PC-3 (cell line): ENCODE results near the gene TMEM167B. TPM values are rescaled to one million over a fixed set of nuclear protein-coding genes. Genes with fewer than 3 reads are reported as not detected.

Experiments
- ATAC-seq: fragments of 200-7000 bp; cut with Tn5 transposase; 2 replicates; pipeline ENCODE4 v1.9.1; 2020; ENCODE audit warnings: mild to moderate bottlenecking, moderate library complexity
- BruUV-seq: library from RNA; stranded (reverse); fragments of 400-500 nt; replicated peaks from 2 replicates; lab custom pipeline; 2021; lab: Mats Ljungman, UMichigan
- CTCF ChIA-PET: fragments of 300-600 bp; sonication (Branson Sonifier 250); formaldehyde crosslinking; loops from one replicate; lab custom pipeline; 2022; ENCODE audit warnings: antibody characterized with exemption; lab: Charles Lee
- POLR2A ChIA-PET: fragments of 300-600 bp; sonication (Branson Sonifier 250); formaldehyde crosslinking; loops from one replicate; lab custom pipeline; 2022; ENCODE audit warnings: antibody characterized with exemption; ENCODE audit not compliant: unreplicated experiment; lab: Charles Lee
- DNase-seq: peaks from one replicate; pipeline ENCODE4 v3.0.0-alpha.2; 2015
- H2AFZ ChIP-seq: fragments of 300-600 bp; sonication (generic); 2 replicates; pipeline ENCODE4 v1.6.0; 2016; ENCODE audit warnings: antibody characterized with exemption, low read length
- H3F3A ChIP-seq: fragments of 300-600 bp; sonication (generic); one replicate; pipeline ENCODE4 v1.6.0; 2017; ENCODE audit warnings: antibody characterized with exemption, low read length, control low read depth, mild to moderate bottlenecking; ENCODE audit not compliant: unreplicated experiment
- H3K27ac ChIP-seq: fragments of 300-600 bp; sonication (generic); 2 replicates; pipeline ENCODE4 v1.5.1; 2016; ENCODE audit warnings: mild to moderate bottlenecking, low read length
- H3K27me3 ChIP-seq: fragments of 300-600 bp; sonication (generic); 2 replicates; pipeline ENCODE4 v1.6.1; 2016; ENCODE audit warnings: low read length, mixed read lengths
- H3K36me3 ChIP-seq: fragments of 300-600 bp; sonication (generic); 2 replicates; pipeline ENCODE4 v1.6.1; 2016; ENCODE audit warnings: low read depth, mixed run types, low read length, mixed read lengths
- H3K4me1 ChIP-seq: fragments of 300-600 bp; sonication (generic); 2 replicates; pipeline ENCODE4 v1.5.1; 2016; ENCODE audit warnings: low read length; ENCODE audit not compliant: insufficient read depth
- H3K4me2 ChIP-seq: fragments of 300-600 bp; sonication (generic); 2 replicates; pipeline ENCODE4 v1.6.0; 2016; ENCODE audit warnings: low read length
- H3K4me3 ChIP-seq: fragments of 300-600 bp; sonication (generic); 2 replicates; pipeline ENCODE4 v1.5.1; 2016; ENCODE audit warnings: mild to moderate bottlenecking, low read length, mixed read lengths
- H3K79me2 ChIP-seq: fragments of 300-600 bp; sonication (generic); 2 replicates; pipeline ENCODE4 v1.6.1; 2017; ENCODE audit warnings: low read length, mixed read lengths
- H3K9ac ChIP-seq: fragments of 300-600 bp; sonication (generic); 2 replicates; pipeline ENCODE4 v1.6.0; 2016; ENCODE audit warnings: mild to moderate bottlenecking, low read length
- H3K9me2 ChIP-seq: fragments of 300-600 bp; sonication (generic); replicated peaks from 2 replicates; pipeline ENCODE4 v1.6.1; 2016; ENCODE audit warnings: mixed run types, low read length, mixed read lengths
- H3K9me3 ChIP-seq: fragments of 300-600 bp; sonication (generic); 2 replicates; pipeline ENCODE4 v1.6.1; 2016; ENCODE audit warnings: low read length, mixed read lengths
- H4K20me1 ChIP-seq: fragments of 300-600 bp; sonication (generic); 2 replicates; pipeline ENCODE4 v1.6.1; 2016; ENCODE audit warnings: low read length, mixed read lengths
- CTCF ChIP-seq: fragments of 300-600 bp; sonication (generic); conservative IDR thresholded peaks from 2 replicates; pipeline ENCODE4 v1.5.1; 2017; ENCODE audit warnings: antibody characterized with exemption, low read depth, mild to moderate bottlenecking, low read length
- EZH2 ChIP-seq: fragments of 300-600 bp; sonication (generic); IDR thresholded peaks from one replicate; pipeline ENCODE4 v1.6.1; 2017; ENCODE audit warnings: antibody characterized with exemption, mild to moderate bottlenecking, low read length; ENCODE audit not compliant: unreplicated experiment
- EZH2phosphoT487 ChIP-seq: fragments of 300-600 bp; sonication (generic); IDR thresholded peaks from 2 replicates; pipeline ENCODE4 v1.6.1; 2018; ENCODE audit warnings: mild to moderate bottlenecking, antibody characterized with exemption, low read length, borderline replicate concordance
- intact Hi-C: fragments of 100-400 bp; cut with micrococcal nuclease; formaldehyde crosslinking; loops from 2 replicates; pipeline ENCODE4 v1.9.0; 2023
- total RNA-seq: library from RNA; depleted of rRNA; stranded (reverse); fragments of >200 nt; gene quantifications from 2 replicates; pipeline ENCODE4 v1.2.3, GENCODE V29; 2014

The TMEM167B gene
- total RNA-seq, 1 experiment from 2014 or later = 27.7 TPM

- Histone ChIP-seq H3K9me3 (no peaks in the 10 kb centered on the region), H3K4me3 (no peak overlapping the region), H3K27me3 (no peaks in the 10 kb centered on the region), H3K79me2 (peaks cover 14% of the 10 kb centered on the region), H3K9me2 (no peaks in the 10 kb centered on the region), H3K9ac (no peak overlapping the region), H3F3A (no peaks in the 10 kb centered on the region), H3K4me2 (no peak overlapping the region), H4K20me1 (peaks cover 4% of the 10 kb centered on the region; the same call in 1 of the 2 replicates), H3K36me3 (peaks cover 2% of the 10 kb centered on the region), H3K4me1 (no peaks in the 10 kb centered on the region), H3K27ac (no peak overlapping the region), H2AFZ (no peak overlapping the region)
- intact Hi-C loops = no loop called here
- ChIA-PET POLR2A (no interaction called here), CTCF (no interaction called here)
- no peak for TF ChIP-seq EZH2phosphoT487
- no peak for TF ChIP-seq CTCF
- no peak for TF ChIP-seq EZH2
- ATAC-seq (no peak), DNase-seq (no peak)
- BruUV-seq = no TSS peak
These were observed 15.3 kb downstream of the TMEM167B start for GRCh38 chr1:109105881-109106280.

GRCh38 chr1:109107785-109108184 is 17.2 kb downstream of the TMEM167B start:
- H4K20me1 ChIP-seq = no peaks in the 10 kb centered on the region
- no peak overlapping the region for H3K27ac ChIP-seq
- no peak overlapping the region for H3K4me3 ChIP-seq
- H3K4me2 ChIP-seq = no peak overlapping the region
- H3K4me1 ChIP-seq = peaks cover 4% of the 10 kb centered on the region; the same call in 1 of the 2 replicates
- no peaks in the 10 kb centered on the region; the same call in 1 of the 2 replicates for H3K36me3 ChIP-seq
- ATAC-seq (no peak), DNase-seq (no peak)
- CTCF ChIA-PET = no interaction called here
- intact Hi-C loops = no loop called here
- no peaks in the 10 kb centered on the region for H3K79me2 ChIP-seq
- no TSS peak for BruUV-seq
- no peaks in the 10 kb centered on the region for H3F3A ChIP-seq
- H3K27me3 ChIP-seq = peaks cover under 1% of the 10 kb centered on the region; the same call in 1 of the 2 replicates
- TF ChIP-seq EZH2 (no peak), CTCF (no peak), EZH2phosphoT487 (no peak)
- no peak overlapping the region for H3K9ac ChIP-seq
- no peaks in the 10 kb centered on the region for H3K9me3 ChIP-seq
- no peaks in the 10 kb centered on the region for H3K9me2 ChIP-seq
- no peak overlapping the region for H2AFZ ChIP-seq
- POLR2A ChIA-PET = interaction anchor here (0.6 kb wide), 1 partner anchor 140 kb away, joined by 3 read pairs; no protein-coding TSS in a partner anchor

- Histone ChIP-seq H3K36me3 (no peaks in the 10 kb centered on the region), H3K9me2 (no peaks in the 10 kb centered on the region), H3K9me3 (no peaks in the 10 kb centered on the region), H3K9ac (no peak overlapping the region), H4K20me1 (no peaks in the 10 kb centered on the region), H3K27me3 (peaks cover 22% of the 10 kb centered on the region), H3K4me3 (no peak overlapping the region), H3F3A (no peaks in the 10 kb centered on the region), H3K79me2 (no peaks in the 10 kb centered on the region), H3K4me2 (no peak overlapping the region), H3K27ac (no peak overlapping the region), H2AFZ (no peak overlapping the region), H3K4me1 (peaks cover 8% of the 10 kb centered on the region; the same call in 1 of the 2 replicates)
- ATAC-seq (no peak), DNase-seq (no peak)
- CTCF ChIA-PET = interaction anchor here (1.4 kb wide), 1 partner anchor 10 kb away, joined by 4 read pairs; no protein-coding TSS in a partner anchor
- intact Hi-C loops = loop anchor here (5.0 kb wide), 1 partner anchor 283 kb away; no protein-coding TSS in a partner anchor
- TF ChIP-seq CTCF = no peak
- TF ChIP-seq EZH2 = no peak
- no peak for TF ChIP-seq EZH2phosphoT487
- no TSS peak for BruUV-seq
- POLR2A ChIA-PET = no interaction called here
These were observed 19.3 kb downstream of the TMEM167B start for GRCh38 chr1:109109906-109110305.
